ENCODE results near the gene VCP. TPM values are rescaled to one million over a fixed set of nuclear protein-coding genes. Genes with fewer than 3 reads are reported as not detected.

VCP gene
- total RNA-seq, 1 experiment from 2014 or later: 347 TPM

DNA sequence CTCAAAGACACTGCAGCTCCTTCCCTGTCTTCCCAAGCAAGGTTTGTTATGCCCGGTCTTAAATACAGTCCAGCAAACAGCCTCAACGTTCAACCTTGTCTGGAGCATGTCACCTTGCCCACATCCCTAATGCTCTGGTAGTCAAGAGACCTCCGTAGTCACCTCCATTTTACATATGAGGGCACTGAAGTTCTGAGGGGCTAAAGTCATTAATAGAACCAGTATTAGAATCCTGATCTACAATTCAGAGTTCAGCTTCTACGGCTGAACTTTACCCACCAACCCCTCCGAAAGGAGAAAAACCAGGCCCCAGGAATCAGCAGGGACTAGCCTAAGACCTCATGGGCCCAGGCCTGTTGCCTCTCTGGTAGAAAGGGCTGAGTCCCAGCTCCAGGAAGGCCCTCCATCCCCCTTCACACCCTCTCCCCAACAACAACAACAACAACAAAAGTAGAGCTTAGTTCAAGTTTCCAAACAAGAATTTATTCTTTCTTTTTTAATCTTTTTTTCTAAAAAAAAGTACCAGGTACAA is 31.3 kb upstream of the VCP start:
- DNase-seq (ENCODE audit: low spot score): no peak

- peak; percentile 94 for DNase-seq (ENCODE audit: low spot score)
These were observed 30.6 kb upstream of the VCP start, which contains the start of gene STOML2 for GRCh38 chr9:35102769-35103659. STOML2 (minus strand) TSS chr9:35103131; CDS start chr9:35103094, 37 bp downstream.

DNA sequence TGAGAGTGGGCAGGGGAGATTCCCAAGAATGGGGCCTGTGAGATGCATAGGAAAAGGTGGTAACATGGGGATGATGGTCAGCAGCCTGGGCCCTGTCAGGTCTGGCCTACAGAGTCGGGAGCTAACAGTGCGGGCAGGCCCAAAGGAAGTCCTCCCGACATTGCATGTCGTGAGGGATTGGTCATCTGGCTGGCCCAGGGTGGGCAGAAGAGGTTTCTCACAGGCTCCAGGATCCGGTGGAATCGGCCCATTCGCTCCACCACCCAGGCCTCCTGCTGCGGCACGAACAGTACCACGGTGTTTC is 30.0 kb upstream of the VCP start:
- DNase-seq (ENCODE audit: low spot score): no peak

DNA sequence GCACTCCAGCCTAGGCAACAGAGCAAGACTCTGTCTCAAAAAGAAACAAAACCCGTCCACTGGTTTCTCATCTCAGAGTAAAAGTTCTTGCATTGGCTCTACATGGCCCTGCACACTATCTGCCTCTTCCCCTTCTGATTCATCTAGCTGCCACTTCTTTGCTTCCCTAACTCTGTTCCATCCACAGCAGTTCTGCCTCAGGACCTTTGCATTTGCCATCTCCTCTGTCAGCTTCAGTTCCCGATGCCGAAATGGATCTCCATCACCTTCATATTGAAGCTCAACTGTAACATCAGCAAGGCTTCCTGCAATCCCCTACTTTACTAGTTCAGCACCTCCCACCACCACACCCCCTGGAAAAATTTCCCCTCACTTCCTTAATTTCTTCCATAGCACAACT is 25.1 kb upstream of the VCP start:
- DNase-seq (ENCODE audit: low spot score): no peak

DNA sequence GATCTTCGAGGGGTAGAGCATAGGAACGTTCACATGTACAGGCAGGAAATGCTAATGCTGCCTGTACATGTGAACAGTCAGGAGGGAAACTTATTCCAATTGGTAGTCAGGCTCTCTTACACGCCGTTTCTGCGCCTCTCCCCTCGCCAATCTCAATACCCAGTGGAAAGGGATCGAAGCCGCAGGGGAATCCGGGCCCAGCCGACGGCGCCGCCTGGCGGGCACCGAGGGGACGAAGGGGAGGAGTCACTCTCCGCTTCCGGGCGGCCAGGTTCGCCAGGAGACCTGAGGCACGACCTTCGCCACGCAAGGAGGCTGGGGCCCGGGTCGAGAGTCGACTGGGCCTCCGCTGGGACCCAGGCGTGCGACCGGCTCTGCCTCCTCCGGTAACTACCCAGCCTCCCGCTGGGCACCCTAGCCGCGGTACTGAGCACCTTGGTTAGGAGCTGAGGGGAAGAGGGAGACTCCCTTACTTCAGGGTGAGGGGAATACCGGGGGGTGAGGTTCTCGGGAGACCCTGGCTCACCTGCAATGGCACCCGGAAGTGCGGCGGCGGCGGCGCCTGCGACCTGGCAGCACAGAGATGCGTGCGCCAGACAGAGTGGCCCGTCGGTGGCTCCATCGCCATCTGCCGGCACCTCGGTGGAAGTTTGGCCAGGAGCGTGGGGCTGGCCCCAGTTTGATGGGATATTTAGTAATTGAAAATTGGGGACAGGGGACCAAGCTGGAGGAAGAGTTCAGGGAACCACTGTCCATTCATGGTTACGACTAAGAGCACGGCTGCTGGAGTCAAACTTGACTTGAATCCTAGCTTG is 23.8 kb upstream of the VCP start, which contains the start of gene PIGO:
TSS of gene PIGO (minus strand) at position 557 of the 815 bp plus-strand sequence. CDS start 1,026 bp downstream, outside the sequence.
- DNase-seq (ENCODE audit: low spot score): peak; percentile 92

- DNase-seq (ENCODE audit: low spot score): no peak
These were observed 19.1 kb upstream of the VCP start for GRCh38 chr9:35091536-35091935.

- DNase-seq (ENCODE audit: low spot score): no peak
These were observed 17.0 kb upstream of the VCP start for GRCh38 chr9:35089434-35089833.

- DNase-seq (ENCODE audit: low spot score): no peak
These were observed 12.7 kb upstream of the VCP start for GRCh38 chr9:35085078-35085477.

GRCh38 chr9:35079426-35080341 is 7.3 kb upstream of the VCP start, which contains the start of gene FANCG:
FANCG (minus strand) TSS chr9:35079942; CDS start chr9:35079524, 418 bp downstream.
- DNase-seq (ENCODE audit: low spot score): peak; percentile 93

GRCh38 chr9:35079041-35079425 is 6.6 kb upstream of the VCP start:
- DNase-seq (ENCODE audit: low spot score): no peak

DNA sequence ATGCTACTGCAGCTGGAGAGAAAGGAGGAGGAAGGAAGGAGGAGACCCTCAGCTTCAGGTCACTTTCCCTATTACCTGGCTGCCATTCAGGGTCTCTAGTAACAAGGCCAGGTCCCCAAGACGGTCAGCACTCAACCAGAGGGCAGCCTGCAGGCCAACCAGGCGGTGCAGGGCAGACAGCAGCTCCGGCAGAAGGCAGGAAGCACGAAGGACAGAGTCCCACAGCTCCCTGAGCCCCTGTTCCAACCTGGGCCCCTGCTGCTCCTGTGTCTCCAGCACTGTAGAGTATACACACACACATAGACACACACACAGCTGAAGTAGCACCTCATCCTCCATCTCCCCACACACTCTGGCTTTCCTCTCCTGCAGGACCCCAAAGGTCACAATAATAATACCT is 5.6 kb upstream of the VCP start:
- DNase-seq (ENCODE audit: low spot score): no peak

GRCh38 chr9:35076848-35077247 is 4.4 kb upstream of the VCP start:
- DNase-seq (ENCODE audit: low spot score): no peak

DNA sequence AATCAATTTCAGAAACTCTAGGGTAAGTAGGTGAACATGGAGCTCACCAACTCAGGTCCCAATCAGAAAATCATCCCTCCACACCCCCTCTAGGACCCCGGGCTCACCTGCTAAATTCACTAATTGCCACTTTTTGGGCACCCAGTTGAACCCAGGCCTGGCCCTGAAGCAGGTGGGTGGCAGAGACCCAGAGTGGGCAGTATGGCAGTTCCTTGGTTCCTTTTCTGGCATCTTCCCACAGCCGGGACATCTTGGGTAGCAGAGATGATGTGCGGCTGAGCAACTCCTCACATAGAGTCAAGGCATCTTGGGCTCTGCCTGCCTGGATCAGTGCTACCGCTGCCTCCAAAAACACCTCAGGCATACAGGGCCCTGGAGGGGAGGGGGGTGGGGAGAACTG is 2.9 kb upstream of the VCP start:
- DNase-seq (ENCODE audit: low spot score): no peak

DNA sequence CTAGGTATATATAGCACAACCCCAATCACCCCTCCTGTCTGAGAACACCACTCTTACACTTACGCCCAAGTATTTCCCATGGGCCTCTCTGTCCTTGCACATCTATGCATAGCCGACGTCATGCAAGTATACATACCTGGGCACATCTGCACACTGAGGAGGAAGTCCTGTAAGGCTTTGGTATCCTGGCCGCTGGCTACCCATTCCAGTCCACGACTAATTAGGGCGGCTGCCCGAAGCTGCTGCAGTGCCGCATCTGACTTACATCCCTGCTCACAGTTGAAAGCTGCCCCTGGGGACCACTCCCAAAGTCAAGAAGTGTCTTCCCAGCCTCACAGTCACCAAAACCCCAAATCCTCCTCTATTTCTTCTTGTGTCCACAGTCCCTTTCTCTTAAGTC is 2.4 kb upstream of the VCP start:
- no peak for DNase-seq (ENCODE audit: low spot score)

DNA sequence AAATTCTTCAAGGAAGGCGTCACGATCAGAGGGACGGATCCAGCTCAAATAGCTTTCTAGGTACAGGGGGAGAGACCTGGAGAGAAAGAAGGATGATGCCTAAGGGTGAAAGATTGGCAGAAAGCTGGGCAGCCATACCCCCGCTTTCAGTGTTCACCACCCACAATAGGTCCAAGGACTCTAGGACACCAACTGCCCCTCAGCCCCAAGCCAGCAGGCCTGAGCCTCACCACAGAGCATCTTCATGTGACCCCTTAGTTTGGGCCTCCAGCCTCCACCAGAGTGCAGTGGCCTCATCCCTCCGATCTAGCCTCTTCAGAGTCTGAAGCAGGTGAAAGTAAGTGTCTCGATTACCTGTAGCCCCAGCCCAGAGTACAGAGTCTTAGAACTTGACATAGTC is 1.7 kb upstream of the VCP start:
- DNase-seq (ENCODE audit: low spot score): no peak

GRCh38 chr9:35073279-35073612 is 821 bp upstream of the VCP start:
- DNase-seq (ENCODE audit: low spot score): no peak

DNA sequence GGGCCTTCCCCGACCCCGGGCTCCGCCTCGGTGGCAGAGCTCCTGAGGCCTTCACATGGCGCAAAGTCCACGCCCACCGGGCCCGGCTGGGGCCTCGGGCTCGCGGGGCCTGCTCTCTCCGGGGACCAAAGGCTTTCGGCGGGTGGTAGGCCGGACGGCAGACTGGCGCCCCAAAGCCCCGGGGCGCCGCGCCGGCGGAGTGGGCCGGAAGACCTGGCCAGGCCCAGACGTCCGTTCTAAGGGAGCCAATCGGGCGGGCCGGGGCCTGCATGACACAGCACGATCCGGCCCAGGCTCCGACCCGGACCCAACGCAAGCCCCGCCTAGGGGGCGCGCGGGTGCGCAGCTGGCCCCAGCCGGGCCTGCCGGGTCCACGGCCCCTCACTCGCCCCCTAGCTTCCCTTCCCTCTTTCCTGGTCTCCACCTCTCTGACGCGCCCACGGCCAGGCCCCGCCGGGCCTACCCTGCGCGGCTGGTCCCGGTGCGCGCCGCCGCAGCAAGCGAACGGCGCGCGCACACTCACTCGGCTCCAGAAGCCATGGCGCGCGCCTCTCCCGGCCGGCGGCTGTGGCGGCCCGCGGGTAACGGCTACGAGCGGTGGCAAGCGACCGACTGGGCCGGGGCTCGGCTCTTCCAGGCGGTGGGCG is 488 bp downstream of the VCP start:
- DNase-seq (ENCODE audit: low spot score): peak; percentile 75

GRCh38 chr9:35070823-35071813 is 1.3 kb downstream of the VCP start:
- DNase-seq (ENCODE audit: low spot score): peak; percentile 9

DNA sequence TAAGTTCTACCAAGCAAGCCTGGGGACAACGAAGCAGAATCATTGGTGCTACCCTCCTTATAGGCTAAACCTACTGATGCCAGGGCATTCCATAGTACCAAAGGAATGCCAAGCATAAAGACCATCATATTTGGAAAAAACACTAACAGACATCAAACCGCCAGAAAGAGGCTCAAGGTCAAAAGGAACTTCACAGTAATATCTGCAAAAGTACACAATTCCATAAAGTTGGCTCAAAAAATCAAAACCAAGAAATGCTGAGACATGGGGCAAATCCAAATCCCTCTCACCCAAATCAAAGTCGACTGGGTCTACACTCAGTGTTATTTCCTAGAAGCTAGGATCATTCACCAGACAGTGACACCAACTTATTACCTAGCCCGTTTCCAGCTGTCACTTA is 3.4 kb downstream of the VCP start:
- DNase-seq (ENCODE audit: low spot score): no peak

- no peak for DNase-seq (ENCODE audit: low spot score)
These were observed 5.4 kb downstream of the VCP start for GRCh38 chr9:35067056-35067455.
